GM21360 (cell line): ENCODE results near the gene MATN1.
A peak's percentile ranks its signal among the peaks of the same experiment; 100 is the strongest.

ENCODE experiments used
- ATAC-seq: cut with Tn5 transposase; IDR thresholded peaks from one replicate; pipeline ENCODE4 v1.9.1; 2021; ENCODE audit warnings: mild to moderate bottlenecking, moderate library complexity; ENCODE audit not compliant: unreplicated experiment

MATN1 gene

DNA sequence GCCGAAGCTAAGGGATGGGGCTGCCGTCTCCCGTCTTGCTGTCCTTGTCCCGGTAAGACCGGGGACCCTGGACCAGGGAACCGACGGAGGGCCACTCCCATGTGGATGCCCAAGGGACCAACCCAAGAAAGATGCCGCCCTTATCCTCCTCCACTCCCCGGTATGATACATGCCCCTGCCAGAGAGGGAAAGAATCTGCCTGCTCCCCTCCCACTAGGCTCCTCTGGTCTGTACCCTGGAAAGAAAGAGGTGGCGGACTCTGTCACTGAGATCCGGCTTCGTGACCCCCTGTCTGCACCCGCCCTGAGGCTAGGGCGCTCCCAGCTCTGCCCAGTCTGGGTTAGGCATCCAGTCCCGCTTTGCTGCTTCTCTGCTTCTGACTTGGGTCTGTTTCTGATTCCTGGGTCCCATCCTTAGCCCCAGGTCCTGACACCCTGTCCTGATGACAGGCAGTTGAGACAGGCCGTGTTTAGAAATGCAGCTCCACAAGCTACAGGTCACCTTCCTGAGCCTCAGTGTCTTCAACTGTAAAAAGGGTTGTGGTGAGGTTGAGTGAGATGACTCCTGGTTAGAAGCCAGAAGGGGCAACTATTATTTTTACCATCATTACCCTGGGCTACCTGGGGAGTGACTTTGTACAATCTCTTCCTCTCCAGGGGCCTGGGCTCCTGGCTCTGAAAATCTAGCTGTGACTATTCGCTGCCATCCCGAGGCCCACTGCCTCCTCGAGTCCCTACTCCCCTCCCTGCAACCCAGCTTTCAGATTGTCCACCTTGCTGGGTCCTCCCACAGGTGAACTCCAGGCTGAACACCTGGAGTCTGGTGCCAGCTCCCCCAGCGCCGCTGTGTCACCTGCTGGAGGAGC lies 3.7 kb downstream of the MATN1 start:
- no peak for ATAC-seq

DNA sequence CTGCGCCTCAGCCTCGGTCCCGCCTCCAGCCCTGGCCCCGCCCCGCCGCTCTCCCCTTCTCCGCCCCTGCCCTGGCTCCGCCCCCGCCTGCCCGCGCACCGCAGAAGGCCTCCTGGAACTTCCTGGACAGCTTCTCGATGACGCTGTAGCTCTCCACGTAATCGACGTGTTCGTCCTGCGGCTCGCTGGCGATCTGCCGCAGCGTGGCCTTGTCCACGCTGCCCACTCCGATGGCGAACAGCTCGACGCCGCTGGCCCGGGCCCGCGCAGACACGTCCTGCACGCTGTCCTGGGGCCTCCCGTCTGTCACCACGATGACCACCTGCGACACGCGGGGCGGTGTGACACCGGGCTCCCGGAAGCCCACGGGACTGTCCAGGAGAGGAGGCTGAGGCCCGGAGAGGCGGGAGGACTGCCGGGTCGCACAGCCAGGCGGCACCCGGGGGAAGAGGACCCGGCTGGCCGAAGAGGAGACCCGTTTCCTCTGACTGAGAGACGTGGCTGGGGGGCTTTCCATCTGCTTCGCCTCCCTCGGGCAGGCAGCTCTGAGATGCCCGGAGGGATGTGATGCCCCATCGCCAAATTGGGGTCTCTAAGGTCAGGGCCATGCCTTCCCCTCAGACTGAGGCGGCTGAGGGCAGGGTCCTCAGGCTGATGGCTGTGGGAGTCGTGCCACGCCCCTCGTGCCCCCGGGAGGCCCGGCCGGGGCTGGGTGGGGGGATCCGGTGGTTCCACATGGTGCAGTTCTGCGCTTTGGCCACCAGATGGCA lies 4.6 kb downstream of the MATN1 start:
- peak; percentile 40 for ATAC-seq

DNA sequence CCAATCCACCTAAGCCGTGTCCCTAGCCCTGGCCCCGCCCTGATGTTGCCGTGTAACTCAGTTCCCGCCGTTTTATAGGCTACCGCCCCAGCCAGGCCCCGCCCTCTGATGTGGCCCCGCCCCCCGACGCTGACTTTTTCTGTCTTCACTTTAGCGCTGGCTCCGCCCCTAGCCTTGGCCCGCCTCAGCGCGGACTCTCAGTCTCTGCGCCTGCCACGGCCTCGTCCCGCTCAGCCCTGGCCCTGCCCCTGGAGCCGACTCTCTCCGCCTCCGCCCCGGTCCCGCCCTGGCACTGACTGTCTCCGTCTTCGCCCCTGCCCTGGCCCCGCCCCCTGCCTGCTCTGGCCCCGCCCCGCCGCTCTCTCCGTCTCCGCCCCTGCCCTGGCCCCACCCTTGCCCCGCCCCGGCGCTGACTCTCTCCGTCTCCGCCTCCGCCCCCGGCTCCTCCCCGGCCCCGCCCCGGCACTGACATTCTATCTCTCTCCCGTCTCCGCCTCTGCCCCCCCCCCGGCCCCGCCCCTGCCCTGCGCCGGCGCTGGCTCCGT lies 5.2 kb downstream of the MATN1 start:
- ATAC-seq: peak; percentile 85

DNA sequence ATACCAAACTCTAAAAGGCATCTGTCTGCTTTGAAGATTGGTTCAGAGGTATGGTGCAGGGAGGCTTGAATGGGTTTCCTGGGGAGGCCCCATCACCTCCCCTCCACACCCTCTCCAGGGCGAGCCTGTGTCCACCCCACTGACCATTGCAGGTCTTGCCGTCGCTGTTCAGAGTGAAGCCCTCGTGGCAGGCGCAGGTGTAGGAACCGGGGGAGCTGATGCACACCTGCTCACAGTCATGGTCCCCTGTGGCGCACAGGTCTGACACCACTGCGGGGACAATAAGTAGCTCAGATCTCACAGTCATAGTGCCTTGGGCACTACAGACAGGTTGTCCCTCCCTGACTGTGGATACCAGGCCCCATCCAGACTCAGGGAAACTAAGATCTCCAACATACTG lies 6.7 kb downstream of the MATN1 start:
- no peak for ATAC-seq

DNA sequence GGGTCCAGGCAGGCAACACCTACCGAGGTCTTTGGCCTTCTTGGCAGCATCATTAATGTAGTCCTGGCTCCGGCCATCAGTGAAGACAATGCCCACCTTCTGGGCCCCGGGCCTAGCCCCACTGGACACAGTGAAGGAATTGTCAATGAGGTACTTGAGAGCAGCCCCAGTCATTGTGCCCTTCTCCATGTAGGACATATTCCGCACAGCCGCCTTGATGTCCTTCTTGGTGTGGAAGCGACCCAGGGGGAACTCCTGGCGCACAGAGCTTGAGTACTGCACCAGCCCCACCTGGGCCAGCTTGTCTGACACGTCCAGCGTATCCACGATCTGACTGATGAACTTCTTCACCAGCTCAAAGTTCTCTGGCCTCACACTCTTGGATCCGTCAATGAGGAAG lies 7.5 kb downstream of the MATN1 start:
- ATAC-seq: no peak

DNA sequence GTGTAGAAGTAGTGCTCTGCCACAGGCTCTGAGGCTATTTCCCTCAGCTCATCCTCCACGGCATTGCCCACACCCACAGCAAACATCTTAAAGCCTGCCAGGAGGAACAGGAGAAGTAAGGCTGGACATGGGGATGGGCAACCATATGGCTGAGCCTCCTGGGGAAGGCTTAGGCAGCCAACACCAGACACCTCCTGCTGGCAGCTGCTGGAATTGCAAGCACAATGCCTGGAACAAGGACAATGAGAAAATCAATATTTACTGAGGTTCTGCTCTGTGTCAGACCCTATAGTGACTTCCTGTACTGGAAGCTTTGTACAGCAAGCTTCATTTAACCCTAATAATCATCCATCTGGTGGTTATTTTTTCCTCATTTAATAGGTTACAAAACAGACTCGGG lies 8.2 kb downstream of the MATN1 start:
- no peak for ATAC-seq

DNA sequence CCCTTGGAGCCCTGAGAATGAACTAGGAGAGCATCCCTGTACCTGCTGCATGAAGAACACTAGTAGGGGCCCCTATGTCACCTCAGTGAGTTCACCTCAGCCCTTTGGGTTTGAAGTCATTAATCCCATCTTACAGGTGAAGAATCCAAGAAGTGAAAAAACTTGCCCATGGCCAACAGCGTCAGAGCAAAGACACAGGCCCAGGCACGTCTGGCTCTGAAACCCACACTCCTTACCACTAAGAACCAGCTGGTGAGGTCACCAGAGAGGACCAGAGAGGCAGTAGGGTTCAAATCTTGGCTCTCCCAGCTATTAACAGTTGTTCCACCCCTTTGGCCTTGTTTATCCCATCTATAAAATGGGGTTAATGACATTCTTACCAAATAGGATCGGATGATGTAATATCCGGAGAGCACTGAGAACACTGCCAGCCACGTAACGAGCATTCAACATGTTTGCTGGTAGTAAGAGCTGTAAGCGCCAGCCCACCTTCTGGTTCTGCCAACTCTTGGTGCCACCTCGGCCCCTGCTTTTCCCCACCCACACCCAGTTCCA lies 8.8 kb downstream of the MATN1 start:
- no peak for ATAC-seq

DNA sequence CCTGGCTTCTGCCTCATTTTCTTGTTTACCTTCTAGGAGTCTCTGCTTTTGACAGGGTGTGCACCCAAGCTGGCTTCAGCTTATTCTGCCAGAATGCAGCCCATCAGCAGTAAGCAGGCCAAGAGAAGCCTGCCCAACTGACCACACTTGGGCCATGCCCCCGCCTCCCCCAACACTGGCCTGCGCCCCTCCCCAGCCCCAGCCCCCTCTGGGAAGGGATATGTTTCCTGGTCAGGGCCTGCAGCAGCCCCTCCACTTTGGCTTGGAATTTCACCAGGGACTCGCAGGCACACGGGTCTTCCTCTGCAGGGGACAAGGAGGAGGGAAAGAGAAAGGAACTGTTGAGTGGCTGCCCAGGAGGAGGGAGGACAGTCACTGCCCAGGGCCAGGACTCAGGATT lies 9.4 kb downstream of the MATN1 start:
- no peak for ATAC-seq

DNA sequence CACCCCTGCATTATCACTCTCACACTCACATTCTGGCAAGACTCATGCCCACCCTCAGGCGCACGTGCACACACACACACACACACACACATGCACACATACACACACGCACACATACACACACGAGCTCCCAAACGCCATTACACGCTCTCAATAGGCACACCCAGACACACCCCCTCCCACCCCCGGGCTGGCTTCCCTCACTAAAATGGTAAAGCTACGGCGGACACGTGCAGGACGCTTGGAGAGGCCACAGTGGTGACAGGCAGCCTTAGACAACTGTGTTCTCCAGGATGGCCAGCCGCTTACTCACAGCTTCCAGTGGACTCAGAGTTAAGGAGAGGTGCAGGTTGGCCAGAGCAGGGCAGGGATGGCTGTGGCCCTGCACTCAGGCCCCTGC lies 10.1 kb downstream of the MATN1 start:
- no peak for ATAC-seq

DNA sequence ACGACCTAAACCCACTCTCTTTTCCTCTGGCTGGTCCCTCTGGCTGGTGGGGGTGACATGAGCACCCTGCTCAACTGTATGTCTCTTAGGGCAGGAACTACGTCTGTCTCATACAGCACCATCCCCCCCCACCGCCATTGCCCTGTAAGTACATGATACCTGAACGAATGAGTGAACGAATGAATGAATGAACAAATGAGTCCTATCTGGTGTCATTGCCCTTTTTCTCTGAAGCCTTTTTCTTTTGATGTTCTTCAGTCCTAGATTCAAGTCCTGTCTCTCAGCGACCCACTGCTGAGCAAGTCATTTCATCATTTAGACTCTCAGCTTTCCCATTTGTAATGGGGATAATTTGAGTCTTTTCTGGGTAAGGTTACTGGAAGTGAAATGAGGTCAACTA lies 10.8 kb downstream of the MATN1 start:
- ATAC-seq: no peak

DNA sequence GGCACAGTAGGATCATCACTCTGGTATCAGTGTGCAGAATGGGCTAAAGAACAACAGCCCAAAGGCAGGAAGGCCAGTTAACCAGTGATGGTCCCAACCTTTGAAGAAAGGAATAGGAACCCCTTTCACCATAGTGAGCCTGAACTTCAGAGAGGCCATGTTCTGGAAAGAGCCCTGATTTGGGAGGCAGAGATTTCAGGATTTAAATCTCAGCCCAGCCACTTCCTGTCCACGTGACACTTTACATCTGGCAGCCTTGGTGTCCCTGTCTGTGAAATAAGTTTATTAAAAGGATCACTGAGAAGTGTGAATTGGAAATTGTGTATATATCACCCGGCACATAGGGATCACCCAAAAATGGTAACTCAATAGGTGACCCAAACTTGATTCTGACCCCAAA lies 13.0 kb downstream of the MATN1 start:
- no peak for ATAC-seq

DNA sequence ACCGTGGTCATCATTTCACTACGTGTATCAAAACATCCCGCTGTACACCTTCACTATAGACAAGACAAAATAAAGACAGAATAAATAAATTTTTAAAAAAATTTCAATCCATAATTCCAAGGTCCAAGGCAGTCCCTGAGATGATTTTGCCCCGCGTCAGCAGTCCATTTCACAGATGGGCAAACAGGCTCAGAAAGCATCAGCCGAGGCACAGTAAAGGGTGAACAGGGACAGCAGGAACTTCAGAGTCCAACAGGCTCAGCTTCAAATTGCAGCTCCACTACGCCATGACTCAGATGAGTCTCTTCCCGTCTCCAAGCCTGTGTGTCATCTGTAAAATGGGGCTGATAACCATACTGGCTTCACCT lies 15.0 kb downstream of the MATN1 start:
- no peak for ATAC-seq

DNA sequence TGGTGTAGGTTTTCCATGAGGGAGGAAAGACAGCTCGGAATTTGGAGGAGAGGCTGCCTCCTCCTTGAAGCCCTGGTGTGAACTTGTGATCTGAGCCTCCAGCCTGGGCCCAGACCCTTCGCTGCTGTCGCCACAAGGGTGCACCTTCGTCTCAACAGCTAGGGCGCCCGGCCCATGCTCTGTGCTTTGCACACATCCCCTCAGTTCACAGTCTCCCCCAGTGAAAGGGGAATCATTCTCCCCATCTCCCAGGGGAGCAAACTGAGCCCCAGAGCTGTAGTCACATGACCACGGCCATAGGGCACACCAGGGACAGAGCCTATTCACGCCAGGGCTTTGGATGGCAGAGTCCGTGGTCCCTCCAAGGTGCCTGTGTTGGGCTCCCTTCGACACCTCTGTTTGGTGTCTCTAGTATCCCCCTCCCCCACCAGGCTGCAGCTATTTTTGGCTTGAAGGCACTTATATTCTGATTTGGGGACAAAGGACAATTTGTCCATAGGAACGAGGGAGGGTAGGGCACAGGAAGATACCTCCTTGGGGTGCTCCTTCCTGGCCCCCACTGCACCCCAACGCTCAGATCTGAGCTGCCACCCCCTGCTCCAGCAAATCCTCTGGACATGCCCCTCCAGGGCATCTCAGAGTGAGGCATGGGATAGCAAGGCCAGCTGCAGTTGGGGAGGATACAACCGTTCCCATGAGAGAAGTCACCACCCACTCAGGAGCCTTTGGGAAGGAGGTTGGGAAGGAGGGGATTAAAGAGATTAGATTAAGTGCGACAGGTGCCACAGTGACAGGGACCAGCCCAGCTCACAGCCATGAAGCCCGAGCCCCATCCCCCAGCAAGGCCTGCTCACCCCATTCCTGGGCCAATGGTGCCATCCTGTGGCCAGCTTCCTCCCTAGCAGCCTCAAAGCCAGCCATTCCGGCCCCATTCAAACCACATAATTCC lies 15.7 kb downstream of the MATN1 start:
- no peak for ATAC-seq

DNA sequence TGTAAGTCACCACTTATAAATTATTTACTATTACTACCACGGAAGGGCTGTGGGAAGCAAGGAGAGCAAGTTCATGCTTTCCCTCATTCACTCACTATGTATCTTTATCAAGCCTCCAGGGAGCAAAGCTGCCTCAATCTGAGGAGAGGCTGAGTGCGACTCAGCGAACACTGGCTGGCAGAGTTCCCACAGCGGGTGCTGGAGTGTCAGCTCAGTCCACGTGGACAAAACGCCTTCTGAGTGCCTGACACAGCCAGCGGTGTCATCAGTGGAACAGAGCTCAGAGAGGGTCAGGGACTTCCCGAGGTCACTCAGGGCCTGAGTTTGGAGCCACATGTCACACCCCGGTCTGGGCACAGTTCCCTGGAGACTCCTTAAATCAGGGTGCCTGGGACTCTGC lies 16.9 kb downstream of the MATN1 start:
- ATAC-seq: no peak

DNA sequence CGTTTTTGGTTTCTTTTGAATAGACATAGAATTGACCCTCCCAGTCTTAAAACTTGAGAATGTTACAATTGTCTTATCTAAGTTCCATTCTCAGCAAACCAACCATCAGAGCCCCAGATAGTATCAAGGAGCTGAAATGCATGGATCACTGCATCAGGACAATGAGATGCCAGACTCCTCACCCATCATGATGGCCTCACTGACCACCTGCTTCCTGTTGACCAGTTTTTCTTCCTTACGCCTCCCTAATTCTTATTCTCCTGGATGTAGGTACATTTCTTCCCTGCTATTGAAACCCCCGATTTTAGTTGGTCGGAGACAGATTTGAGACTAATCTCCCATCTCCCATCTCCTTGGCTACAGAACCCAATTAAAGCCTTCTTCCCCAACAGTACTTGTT lies 17.7 kb downstream of the MATN1 start:
- ATAC-seq: no peak

DNA sequence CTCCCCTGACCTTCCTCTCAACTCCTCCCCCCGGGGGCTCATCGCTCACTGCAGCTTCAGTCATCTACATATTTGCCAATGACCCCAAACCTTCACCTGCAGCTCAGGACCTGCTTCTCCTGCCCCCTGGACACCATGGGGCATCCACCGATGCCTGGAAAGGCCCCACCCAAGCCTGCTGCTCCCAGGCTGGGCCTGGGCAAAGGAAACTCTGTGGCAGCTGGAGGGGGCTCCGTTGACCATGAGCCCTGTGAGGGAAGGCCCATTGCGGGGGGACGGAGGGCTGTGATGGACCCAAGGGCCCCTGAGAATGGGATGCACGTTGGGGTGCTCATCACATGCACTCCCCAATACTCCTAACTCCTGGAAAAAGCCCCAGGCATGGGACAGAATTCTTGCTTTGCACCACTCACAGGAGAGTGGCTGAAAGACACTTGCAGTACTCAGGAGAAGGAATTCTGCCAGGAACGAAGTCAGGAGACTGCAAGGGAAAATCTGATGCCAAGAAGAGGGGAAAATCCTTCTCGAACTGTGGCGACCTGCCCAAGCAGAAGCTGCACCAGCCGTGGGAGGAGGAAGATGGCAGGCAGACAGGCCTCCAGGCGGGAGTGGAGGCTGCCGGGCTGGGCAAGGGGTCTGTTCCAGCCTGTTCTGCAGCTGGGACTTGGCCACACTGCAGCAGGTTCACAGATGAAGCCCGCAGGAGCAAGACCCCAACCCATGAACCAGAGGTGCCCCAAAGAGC lies 18.4 kb downstream of the MATN1 start:
- no peak for ATAC-seq

DNA sequence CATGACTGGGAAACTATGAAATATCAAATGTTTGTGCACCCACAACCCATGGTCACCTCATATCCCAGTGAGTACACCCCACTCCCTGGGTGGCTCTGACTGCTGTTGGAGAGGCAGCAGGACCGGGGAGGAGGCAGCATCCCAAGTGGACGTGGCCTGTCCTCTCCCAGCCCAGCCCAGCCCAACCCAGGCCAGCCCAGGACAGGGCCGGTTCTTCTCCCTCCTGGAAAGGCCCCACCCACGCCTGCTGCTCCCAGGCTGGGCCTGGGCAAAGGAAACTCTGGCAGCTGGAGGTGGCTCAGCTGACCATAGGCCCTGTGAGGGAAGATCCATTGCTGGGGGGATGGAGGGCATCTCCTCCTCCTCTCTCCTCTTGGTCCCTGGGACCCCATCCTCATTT lies 19.1 kb downstream of the MATN1 start:
- ATAC-seq: no peak

DNA sequence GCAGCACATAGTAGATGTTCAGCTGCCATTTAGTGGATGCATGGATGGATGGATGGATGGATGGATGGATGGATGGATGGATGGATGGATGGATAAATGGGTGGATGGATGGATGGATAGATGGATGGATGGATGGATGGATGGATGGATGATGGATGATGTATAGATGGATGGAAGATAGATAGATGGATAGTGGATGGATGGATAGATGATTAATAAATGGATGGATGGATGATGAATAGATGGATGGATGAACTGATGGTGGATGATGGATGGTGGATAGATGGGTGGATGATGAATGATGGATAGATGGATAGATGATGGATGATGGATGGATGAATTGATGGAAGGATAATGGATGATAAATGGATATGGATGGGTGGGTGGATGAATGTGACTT lies 20.6 kb downstream of the MATN1 start:
- no peak for ATAC-seq

DNA sequence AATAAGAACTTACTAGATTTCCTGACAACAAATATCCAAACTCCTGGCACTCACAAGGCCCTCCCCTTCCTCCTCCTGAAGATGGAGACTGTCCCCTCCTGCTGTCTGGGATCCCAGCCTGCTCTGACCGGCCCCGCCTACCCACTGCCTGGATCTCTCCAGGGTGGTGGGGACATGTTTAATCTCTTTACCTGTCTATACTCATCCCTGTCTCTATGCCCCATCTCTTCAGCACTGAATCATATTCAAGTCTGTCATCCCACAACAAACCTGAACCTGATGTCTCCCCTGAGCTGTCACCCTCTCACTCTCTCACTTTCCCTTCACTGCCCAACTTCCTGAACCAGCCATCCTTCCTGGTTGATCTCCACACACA lies 22.1 kb downstream of the MATN1 start:
- ATAC-seq: no peak
